ENCODE data around the gene PLD1.
"Not testable (repeated sequence)": the region's sequence is repeated elsewhere in the genome, so short reads cannot be mapped to it uniquely, and the experiment has no call there.

The PLD1 gene

DNA sequence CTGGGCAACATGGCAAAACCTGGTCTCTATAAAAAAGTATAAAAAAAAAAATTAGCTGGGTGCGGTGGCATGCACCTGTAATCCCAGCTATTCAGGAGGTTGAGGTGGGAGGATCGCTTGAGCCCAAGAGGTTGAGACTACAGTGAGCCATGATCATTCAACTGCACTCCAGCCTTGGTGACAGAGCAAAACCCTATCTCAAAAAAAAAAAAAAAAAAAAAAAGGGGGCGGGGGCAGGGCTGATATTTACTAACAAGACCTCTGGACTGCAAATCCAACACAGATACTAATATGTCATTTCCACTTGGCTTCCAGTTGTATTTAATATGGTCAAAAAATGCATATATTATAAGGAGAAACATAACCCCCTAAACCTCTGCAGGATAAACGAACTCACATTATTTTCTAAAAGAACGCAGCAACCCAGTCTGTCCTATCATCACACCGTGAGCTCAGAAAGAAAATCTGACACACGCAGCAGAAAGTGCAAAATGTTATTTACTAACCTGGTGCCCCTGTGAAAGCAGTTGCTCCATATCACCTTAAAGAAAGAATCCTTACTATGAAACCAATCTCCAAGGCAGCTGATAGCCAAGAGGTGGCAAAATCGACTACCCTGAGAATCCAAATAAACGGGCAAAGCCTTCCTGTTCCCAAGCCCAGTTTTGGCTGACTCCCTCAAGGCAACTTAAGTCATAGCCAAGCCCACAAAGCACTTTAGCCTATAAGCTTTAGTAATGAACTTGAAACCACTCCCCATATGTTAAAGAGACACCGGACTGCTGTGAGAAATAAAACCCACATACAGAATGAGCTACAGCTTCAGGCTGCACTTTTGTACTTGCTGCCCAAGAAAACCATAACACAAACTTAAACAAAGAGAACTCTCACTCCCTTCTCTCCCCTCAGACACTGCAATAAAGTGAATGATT is 39.3 kb downstream of the PLD1 start:
- no peak for DNase-seq

DNA sequence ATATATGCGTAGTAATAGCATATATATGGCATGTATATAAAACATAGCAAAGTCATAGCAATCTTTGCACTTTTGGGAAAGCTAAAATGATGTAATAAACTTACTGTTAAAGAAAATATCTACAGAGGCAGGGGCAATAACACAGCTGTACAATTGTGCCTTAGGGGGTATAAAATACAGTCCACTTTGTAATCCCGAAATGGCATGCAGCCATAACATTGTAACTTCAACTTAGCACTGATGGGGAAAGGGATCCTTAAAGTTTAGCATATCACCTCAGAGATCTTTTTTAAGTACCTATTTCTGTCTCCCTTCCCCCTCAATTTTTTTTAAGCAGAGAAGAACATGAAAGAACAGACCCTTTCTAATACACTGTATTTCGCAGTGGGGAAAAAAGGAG is 40.8 kb downstream of the PLD1 start:
- DNase-seq = no peak

DNA sequence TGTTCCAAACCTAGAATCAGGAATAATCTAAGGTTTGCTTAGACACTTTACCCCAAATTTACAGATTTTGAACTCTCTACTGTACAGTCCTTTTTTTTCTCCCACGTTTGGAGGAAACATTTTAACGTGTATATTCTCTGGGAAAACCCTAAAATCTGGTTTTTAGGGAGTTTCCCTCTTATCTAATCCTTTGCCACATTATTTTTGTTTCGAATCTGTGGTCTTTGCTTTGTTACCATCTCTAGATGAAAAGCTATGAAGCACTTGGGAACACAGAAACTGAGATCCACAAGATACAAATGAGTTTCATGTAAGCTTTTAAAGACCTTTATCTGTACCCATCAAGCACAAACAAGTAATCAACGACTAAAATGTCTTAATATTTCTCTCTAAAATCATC is 41.3 kb downstream of the PLD1 start:
- DNase-seq = no peak

DNA sequence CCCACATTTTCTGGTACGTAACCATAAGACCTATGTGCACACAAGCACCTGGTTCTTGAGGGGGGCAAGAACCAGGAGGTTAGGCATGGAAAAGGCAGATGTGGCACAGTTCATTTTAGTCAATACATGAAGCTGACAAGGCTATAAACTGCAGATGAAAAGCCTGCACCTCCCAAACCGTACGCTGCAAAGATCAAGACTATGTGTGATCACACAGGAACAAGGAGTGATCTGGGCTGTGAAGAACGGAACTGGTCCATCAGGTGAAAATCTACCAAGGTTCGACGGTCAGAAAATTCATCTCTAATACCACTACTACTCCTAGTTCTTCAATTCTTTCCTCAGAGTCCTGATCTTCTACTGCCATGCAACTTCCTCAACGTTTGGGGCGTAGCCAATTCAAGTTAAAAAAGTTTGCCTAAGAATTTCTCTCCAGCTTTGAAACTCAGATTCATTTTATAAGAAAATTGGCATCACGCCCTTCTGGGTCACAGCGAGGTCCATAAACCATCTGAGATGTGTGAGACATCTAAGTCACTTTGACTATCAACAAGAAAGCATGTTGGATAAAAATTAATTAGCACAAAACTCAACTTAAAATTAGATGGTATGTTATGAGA is 41.9 kb downstream of the PLD1 start:
- no peak for DNase-seq

DNA sequence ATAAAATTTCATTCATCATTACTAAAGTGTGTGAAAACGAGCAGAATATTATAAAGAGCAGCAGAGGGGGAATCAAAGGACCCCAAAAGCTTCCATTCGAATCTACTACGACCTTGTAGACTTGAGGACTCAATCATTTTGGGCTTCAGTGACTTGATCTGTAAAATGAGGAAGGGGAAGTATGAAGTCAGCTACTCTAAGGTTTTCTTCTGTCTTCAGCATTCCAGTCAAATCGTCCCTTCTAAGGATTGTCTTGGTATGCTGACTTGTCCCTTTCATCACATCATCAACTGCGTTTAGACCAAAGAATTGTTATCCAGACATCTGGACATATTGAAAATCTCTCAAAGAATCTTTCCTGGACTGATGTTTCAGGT is 44.8 kb downstream of the PLD1 start:
- DNase-seq = no peak

DNA sequence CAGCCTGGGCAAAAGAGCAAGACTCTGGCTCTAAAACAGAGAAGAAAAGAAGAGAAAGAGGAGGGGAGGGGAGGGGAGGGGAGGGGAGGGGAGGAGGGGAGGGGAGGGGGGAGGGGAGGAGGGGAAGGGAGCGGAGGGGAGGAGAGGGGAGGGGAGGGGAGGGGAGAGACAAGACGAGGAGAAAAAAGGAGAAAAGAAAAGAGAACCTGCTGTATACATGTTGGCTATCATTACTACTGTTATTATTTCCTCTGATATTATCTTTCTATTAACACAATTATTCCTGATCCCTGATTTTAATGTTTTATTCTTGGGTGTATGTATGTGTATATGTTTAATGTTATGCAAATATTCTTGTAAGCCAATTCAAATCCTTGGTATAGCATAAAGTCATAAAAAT is 46.9 kb downstream of the PLD1 start:
- DNase-seq = no peak

DNA sequence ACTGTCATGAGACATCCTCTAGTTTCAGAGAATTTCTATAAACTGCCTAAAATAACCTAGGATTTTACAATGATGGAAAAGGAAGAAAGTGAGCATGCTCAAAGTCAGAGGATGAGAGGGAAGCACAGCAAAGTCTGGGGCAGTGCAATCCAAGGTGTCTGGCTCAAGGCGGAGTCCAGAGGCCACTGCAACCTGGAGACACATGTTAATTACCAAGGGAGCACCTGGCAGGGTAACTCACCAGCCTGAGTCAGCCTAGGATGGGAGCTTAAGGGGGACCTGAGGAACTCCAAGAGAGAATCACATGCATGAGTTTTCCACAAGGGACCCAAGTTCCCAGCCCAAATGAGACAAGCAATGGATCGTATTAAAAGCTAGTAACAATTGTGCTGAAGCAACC is 49.8 kb downstream of the PLD1 start:
- DNase-seq = no peak

DNA sequence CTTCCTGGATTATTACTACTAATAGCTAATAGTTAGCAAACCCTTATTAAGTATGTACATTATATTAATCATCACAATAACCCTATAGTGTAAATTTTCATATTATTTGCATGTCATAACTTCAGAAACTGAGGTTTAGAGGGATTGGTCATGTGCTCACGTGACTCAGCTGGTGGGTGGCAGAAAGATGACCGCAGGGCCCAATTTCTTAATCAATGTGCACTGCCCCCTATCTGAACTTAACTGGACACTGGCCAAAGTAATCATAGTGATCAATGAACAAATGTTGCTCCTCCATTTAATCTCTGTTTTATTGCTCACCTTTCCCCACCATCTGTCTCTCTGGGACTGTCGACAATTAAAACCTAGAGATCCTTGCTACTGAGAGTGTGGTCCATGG is 52.2 kb downstream of the PLD1 start:
- no peak for DNase-seq

DNA sequence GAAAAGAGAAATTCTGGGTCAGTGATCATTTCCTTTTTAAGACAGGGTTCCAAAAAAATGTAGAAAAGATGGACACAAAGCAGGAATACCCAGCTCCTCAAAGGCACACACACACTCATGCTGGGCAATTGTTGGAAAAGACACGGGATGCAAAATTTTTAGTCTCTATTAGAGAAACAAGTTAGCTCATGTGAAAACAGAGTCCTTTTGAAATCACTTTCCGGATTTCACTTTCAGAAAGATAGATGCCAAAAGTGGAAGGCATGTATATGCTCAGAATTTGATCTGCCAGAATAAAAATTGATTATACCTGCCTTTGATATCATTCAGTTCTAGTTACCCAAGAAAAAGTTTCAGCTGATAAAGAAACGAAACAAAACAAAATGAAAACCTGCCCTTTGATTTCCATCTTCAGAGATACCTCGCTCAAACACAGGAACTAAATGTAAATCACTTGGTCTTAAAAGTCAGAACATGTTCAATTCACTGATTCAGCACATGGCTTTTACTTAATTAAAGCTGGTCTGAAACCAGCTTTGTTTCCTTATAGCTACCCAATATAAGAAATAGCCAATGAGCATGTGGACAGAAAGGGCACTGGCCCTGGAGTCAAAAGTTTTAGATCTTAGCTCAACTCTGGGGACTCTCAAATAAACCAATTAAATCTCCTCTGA is 52.8 kb downstream of the PLD1 start:
- DNase-seq = no peak

DNA sequence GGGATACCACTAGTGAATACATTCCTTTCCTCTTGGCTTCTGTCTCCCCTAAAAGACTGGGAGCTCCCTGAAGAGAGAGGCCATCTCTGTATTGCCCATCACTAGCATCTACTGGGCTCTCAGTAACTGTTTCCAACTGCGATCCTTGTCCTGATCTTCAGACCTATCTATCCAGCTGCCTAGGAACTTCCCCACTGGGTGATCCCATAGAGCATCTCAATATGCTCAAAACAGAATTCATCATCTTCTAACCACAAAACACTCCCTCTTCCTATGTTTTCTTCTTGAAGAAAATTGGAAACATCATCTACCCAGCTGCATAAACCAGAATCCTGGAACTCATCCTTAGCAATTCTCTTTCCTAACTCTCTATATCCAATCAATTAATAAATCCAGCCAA is 54.6 kb downstream of the PLD1 start:
- DNase-seq = no peak

DNA sequence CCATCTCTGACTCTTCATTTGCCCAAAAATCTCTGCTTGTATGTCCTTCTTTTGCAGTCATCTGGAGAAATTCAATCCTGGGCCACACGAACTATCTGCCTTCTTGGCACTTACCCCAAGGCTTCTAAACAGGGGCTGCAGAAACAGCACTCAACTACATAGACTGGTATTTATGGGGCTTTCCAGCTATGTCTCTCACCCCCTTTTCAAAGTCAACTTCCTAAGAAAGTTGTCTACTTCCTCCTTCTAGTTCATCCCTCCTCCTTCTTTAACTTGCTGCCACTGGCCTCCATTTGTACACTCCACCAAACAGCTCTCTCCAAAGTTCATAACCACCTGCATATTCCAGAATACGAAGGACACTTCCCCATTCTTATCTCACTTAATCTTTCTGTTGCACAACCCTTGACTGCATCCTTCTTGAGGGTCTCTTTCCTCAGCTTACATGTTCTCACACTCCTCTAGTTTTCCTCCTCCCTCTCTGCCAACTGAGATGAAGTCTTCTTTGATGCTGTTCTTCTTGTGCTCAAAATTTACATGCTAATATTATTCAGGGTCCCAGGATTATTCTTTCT is 55.2 kb downstream of the PLD1 start:
- DNase-seq = no peak

DNA sequence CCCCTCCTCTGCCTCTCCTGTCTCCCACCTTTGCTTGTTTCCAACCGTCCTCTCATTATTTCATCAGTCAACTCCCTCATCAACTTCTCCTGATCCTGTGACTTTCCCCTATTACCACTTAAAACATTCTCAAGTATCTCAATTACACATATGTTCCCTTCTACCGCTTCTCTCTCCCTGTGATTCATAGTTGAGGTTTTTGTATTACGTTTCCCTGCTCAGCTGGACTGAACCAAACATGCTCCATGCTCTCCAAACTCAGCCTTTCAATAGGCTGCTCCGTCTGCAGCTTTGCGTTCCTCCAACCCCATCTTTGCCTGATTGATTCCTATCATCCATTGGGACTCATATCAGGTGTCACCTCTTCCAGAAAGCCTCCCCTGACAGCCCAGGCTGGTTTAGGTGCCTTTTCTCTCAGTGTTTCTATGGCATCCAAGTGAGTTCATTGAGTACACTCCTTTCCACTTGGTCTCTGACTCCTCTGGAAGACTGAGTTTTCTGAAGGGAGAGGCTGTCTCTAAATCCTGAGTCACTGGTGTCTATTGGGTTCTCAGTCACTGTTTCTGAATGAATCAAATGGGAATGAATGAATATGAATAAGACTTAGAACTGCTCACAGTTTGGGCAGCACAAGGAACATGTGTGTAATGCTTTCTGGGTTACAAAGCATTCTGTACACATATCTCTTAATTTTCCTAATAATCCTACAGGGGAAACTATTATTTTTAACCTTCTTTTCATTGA is 56.4 kb downstream of the PLD1 start:
- DNase-seq = no peak

DNA sequence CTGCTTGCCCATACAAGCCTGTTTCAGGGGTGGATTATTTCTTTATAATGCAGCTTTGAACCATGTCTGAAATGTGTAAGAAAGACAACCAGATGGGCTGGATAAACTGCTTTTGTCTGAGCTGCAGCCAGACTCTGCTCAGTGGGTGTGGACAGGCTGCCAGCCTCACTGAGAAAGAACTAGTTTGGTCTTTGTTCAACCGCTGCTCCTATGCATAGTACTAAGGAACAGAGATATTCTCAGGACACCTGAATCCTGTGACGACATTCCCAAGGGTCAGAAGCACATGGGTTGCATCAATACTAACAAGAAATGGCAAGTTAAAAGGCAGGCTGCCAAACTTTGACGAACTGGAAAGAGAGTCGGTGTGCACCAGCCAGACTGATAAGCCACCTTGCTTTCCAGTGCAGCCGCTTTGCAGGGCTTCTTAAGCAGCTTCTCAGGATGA is 57.2 kb downstream of the PLD1 start:
- DNase-seq = no peak

DNA sequence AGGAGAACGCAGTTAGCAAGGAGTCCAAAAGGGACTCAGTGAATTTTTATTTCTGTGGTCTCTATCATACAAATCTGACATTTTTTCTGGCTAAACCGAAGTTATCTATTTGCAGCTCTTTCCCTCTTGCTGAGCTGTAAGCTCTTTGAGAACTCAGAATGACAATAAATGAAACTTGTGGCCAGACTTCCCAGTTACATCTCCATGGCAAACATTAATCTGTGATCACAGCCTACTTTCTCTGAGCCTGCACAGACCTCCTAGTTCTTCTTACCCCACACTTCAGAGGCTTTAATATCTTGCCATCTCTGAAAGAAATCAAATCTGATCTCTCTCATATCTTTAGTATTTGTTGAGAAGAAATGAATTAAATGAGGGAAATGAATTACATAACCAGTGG is 58.0 kb downstream of the PLD1 start:
- no peak for DNase-seq

DNA sequence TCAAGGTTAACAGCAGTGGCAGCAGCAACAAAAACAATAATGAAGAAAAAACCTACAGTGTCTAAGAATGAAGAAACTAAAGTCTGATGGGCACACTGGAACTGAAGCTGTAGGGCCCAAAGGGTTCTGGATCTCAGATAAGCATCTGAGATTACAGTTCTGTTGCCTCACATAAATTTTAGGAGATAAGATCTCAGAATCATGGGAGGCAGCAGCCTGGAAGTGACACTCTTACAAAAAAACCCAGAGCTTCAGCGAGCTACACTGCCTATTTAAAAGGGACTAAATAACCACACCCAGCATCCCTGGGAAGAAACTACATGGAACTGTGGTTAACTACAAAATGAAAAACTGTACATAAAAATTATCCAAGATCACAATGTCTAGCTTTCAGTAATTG is 61.2 kb downstream of the PLD1 start:
- DNase-seq = no peak

DNA sequence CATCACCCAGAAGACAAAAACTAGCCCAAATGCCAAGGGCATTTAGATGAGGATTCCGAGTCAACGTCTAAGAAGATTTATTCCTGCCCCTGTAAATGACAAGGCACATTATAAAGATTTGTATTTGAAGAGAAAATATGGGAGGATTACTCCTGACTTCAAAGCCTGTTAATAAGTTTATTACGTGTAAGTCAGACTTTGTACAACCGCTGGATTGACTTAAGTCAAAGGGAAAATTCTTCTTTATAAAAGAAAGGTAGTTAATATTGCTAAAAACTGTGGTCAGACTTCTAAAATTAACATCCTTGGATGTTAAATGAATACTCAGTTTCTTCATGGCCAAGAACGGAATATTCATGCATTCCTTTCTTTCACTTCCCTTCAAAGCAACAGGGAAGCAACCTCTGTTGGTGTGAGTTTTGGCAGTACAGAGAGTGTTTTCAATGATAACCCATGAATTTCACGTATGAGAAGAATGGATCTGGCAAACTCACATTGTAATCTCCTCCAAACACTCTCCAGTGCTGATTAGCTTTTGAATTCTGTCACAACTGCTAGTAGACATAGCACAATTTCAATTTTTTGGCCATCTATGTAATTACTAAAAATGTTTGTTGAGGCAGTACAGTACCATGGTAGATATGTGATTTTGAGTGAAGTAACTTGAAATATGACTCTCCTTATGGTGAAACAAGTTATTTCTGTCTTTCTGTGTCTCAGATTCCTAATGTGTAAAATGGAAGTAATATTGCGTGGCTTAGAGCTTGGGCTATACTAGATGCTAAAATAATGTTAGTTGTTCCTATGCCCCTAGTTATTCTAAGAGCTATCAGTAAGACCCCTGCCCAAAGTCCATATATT is 62.0 kb downstream of the PLD1 start:
- DNase-seq = no peak

DNA sequence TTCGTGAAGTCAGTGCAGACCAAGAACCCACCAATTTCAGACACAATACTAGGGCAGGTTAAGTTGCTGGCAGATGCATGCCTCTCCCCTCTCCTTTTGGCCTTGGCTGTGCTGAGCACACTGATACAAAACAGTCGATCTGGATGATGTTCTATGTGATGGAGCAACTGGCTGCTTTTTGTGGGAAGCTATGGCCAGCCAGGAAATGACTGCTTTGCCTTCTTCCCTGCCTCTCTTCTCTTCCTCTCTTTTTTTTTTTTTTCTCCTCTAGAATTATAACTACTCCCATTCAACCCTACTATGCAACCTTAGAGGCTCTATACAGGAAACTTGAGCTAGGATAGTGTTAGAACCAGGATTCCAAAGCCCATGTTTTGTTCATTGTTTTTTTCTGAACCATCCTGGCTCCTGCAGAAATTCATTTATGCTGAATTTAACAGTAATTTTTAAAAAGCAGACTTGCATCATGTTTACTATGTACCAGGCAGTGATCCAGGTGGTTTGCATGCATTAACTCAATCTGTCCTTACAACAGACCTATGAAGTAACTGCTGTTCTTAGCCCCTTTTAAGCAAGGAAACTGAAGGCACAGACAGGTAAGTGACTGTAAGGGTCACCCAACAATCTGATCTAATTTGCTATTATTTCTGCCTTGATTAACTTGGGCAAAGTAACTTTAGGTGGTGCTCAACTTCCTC is 62.9 kb downstream of the PLD1 start:
- no peak for DNase-seq

DNA sequence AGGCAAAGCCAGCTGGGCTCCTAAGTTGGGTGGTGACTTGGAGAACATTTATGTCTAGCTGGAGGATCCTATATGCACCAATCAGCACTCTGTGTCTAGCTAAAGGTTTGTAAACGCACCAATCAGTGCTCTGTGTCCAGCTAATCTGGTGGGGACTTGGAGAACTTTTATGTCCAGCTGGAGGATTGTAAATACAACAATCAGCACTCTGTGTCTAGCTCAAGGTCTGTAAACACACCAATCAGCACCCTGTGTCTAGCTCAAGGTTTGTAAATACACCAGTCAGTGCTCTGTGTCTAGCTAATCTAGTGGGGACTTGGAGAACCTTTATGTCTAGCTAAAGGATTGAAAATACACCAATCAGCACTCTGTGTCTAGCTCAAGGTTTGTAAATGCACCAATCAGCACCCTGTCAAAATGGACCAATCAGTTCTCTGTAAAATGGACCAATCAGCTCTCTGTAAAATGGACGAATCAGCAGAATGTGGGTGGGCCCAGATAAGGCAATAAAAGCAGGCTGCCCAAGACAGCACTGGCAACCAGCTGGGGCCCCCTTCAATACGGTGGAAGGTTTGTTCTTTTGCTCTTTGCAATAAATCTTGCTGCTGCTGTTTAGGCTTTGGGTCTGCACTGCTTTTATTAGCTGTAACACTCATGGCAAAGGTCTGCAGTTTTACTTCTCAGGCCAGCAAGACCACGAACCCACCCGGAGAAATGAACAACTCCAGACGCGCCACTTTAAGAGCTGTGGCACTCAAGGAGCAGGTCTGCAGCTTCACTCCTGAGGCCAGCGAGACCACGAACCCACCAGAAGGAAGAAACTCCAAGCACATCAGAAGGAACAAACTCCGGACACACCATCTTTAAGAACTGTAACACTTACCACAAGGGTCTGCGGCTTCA is 63.7 kb downstream of the PLD1 start:
- DNase-seq = not testable (repeated sequence)

DNA sequence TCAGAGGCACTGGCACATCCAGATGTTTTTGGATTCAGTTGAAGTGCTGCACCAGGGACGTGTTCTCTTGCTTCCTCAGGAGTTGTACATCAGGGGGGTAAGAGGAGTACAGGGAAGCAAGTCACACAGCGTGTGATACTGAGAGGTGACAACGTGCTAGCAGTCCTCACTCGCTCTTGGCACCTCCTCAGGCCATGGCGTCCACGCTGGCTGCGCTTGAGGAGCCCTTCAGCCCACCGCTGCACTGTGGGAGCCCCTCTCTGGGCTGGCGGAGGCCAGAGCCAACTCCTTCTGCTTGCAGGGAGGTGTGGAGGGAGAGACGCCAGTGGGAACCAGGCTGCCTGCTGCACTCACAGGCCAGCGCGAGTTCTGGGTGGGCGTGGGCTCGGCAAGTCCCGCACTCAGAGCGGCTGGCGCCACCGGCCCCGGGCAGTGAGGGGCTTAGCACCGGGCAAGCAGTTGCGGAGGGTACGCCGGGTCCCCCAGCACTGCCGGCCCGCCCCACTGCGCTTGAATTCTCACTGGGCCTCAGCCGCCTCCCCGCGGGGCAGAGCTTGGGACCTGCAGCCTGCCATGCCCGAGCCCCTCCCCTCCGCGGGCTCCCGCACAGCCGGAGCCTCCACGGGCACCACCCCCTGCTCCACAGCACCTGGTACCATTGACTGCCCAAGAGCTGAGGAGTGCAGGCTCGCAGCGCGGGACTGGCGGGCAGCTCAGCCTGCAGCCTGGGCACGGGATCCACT is 64.5 kb downstream of the PLD1 start:
- DNase-seq = no peak
